ENCODE results near the gene ADPRS.

The ADPRS gene

GRCh38 chr1:36126797-36127500 is 38.3 kb downstream of the ADPRS start:
- TF ChIP-seq, protein P1, sequence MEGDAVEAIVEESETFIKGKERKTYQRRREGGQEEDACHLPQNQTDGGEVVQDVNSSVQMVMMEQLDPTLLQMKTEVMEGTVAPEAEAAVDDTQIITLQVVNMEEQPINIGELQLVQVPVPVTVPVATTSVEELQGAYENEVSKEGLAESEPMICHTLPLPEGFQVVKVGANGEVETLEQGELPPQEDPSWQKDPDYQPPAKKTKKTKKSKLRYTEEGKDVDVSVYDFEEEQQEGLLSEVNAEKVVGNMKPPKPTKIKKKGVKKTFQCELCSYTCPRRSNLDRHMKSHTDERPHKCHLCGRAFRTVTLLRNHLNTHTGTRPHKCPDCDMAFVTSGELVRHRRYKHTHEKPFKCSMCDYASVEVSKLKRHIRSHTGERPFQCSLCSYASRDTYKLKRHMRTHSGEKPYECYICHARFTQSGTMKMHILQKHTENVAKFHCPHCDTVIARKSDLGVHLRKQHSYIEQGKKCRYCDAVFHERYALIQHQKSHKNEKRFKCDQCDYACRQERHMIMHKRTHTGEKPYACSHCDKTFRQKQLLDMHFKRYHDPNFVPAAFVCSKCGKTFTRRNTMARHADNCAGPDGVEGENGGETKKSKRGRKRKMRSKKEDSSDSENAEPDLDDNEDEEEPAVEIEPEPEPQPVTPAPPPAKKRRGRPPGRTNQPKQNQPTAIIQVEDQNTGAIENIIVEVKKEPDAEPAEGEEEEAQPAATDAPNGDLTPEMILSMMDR (IDR thresholded peaks at IDR 0.05), result no peak

DNA sequence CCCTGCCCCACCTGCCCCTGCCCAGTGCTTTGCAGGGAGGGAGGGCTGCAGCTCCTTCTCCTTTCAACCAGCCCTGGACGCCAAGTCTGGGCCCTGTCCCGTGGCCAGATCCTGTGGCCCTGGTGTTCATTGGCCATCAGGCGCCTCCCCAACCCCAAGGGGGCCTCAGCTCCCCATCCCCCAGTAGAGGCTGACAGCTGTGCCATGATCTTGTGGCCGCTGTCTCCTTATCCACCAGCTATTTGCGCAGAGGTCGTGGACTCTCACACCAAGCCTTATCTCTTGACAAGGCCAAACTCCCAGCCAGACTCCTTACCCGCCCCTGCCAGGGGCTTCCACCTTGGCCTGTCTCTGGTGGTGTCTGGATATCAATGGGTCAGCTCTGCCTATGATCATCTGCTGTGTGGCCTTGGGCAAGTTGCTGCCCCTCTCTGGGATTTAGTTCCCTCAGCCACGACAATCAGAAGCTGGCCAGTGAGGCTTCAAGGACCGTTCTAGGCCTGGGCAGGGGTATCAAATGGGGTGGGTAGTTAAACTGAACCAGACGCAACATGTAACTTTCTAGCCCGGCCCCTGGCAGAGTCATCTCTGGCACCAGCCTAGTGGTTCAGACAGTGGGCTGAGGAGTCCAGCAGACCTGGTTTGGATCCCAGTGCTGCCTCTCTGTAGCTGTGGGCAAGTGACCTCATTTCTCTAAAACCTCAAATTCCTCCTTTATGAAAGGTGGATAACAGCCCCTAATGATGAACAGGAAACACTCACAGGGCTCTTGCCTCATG is 39.6 kb downstream of the ADPRS start:
- Histone ChIP-seq H3K4me3 (ENCODE audit: low read depth, low read length) (no peak overlapping the region), H3K4me1 (no peaks in the 10 kb centered on the region), H3K27me3 (ENCODE audit: control insufficient read depth, insufficient read depth, low read length) (no peaks in the 10 kb centered on the region), H3K4me2 (ENCODE audit: low read length) (no peak overlapping the region), H3K79me2 (no peaks in the 10 kb centered on the region), H3K36me3 (ENCODE audit: control insufficient read depth, insufficient read depth, low read length) (no peaks in the 10 kb centered on the region), H3K27ac (no peak overlapping the region), H3K9ac (no peak overlapping the region), H2AFZ (no peak overlapping the region), H3K9me3 (ENCODE audit: control insufficient read depth, low read length) (no peaks in the 10 kb centered on the region)
- TF ChIP-seq, protein P1 (IDR thresholded peaks at IDR 0.05), result no peak

More at GRCh38 chr1:36126797-36127500, 38.3 kb downstream of the ADPRS start:
- no peak overlapping the region for H2AFZ ChIP-seq
- H3K4me1 ChIP-seq, result no peaks in the 10 kb centered on the region
- no peak overlapping the region for H3K4me2 ChIP-seq (ENCODE audit: low read length)
- H3K27me3 ChIP-seq (ENCODE audit: control insufficient read depth, insufficient read depth, low read length), result no peaks in the 10 kb centered on the region
- H3K79me2 ChIP-seq, result no peaks in the 10 kb centered on the region
- H3K9me3 ChIP-seq (ENCODE audit: control insufficient read depth, low read length), result no peaks in the 10 kb centered on the region
- H3K36me3 ChIP-seq (ENCODE audit: control insufficient read depth, insufficient read depth, low read length), result no peaks in the 10 kb centered on the region
- H3K27ac ChIP-seq, result no peak overlapping the region
- H3K9ac ChIP-seq, result no peak overlapping the region
- H3K4me3 ChIP-seq (ENCODE audit: low read depth, low read length), result no peak overlapping the region

- Histone ChIP-seq H2AFZ (no peak overlapping the region), H3K36me3 (ENCODE audit: control insufficient read depth, insufficient read depth, low read length) (no peaks in the 10 kb centered on the region), H3K27ac (no peak overlapping the region), H3K27me3 (ENCODE audit: control insufficient read depth, insufficient read depth, low read length) (no peaks in the 10 kb centered on the region), H3K4me3 (ENCODE audit: low read depth, low read length) (no peak overlapping the region), H3K4me2 (ENCODE audit: low read length) (no peak overlapping the region), H3K9me3 (ENCODE audit: control insufficient read depth, low read length) (no peaks in the 10 kb centered on the region), H3K9ac (no peak overlapping the region), H3K79me2 (no peaks in the 10 kb centered on the region), H3K4me1 (no peaks in the 10 kb centered on the region)
- TF ChIP-seq, protein P1 (IDR thresholded peaks at IDR 0.05), result no peak
Observed at GRCh38 chr1:36128905-36129206, 40.2 kb downstream of the ADPRS start.

DNA sequence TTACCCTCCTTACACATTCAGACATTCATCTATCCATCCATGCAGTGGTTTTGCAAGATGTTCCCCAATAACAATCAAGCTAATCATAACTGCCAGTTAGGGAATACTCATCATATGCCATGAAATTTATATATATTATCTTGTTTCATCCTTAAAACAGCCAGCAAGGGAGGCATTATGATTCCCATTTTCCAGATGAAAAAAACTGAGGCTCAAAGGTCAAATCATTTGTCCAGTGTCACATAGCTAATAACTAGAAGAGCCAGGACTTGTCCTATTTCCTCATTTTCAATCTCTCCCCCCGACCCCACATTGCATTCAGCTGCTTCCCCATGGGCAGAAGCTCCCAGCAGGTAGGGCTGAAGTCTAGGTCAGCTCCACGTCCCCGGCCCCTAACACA is 43.3 kb downstream of the ADPRS start:
- TF ChIP-seq, protein P1 (IDR thresholded peaks at IDR 0.05), result no peak
- Histone ChIP-seq H3K27ac (no peak overlapping the region), H3K4me3 (ENCODE audit: low read depth, low read length) (no peak overlapping the region)

More for the DNA sequence above, 43.3 kb downstream of the ADPRS start:
- Histone ChIP-seq H3K9ac (no peak overlapping the region), H3K9me3 (ENCODE audit: control insufficient read depth, low read length) (no peaks in the 10 kb centered on the region), H3K36me3 (ENCODE audit: control insufficient read depth, insufficient read depth, low read length) (no peaks in the 10 kb centered on the region), H3K4me1 (no peaks in the 10 kb centered on the region), H3K27me3 (ENCODE audit: control insufficient read depth, insufficient read depth, low read length) (no peaks in the 10 kb centered on the region), H2AFZ (no peak overlapping the region), H3K4me2 (ENCODE audit: low read length) (no peak overlapping the region), H3K79me2 (no peaks in the 10 kb centered on the region)
